Measurements from ENCODE around the gene ZSCAN21.

Gene ZSCAN21

GRCh38 chr7:100100420-100101015, 50.9 kb downstream of the ZSCAN21 start:
- DNase-seq (ENCODE audit: low read depth), result peak; percentile 93

- peak; percentile 98 for DNase-seq (ENCODE audit: low read depth)
Observed at GRCh38 chr7:100101016-100101862, 51.7 kb downstream of the ZSCAN21 start, which contains the start of the genes AP4M1 and MCM7. TSS of gene AP4M1 (plus strand) at chr7:100101643. CDS start at chr7:100101715, 72 bp downstream. TSS of gene MCM7 (minus strand) at chr7:100101397. CDS start at chr7:100101294, 103 bp downstream.

GRCh38 chr7:100102950-100103840, 53.6 kb downstream of the ZSCAN21 start:
- peak; percentile 55 for DNase-seq (ENCODE audit: low read depth)

- DNase-seq (ENCODE audit: low read depth), result no peak
Observed at GRCh38 chr7:100105534-100105933, 56.0 kb downstream of the ZSCAN21 start.

- no peak for DNase-seq (ENCODE audit: low read depth)
Observed at GRCh38 chr7:100106633-100107032, 57.1 kb downstream of the ZSCAN21 start.

GRCh38 chr7:100107125-100107737, 57.7 kb downstream of the ZSCAN21 start:
- DNase-seq (ENCODE audit: low read depth), result no peak

GRCh38 chr7:100107890-100108289, 58.3 kb downstream of the ZSCAN21 start:
- no peak for DNase-seq (ENCODE audit: low read depth)

GRCh38 chr7:100109521-100110163, 60.1 kb downstream of the ZSCAN21 start:
- no peak for DNase-seq (ENCODE audit: low read depth)

GRCh38 chr7:100111156-100111555, 61.6 kb downstream of the ZSCAN21 start:
- DNase-seq (ENCODE audit: low read depth), result no peak

GRCh38 chr7:100111914-100112313, 62.3 kb downstream of the ZSCAN21 start:
- no peak for DNase-seq (ENCODE audit: low read depth)
